IMR-90 (cell line): ENCODE data around the gene SPPL2C. TPM values are rescaled to one million over a fixed set of nuclear protein-coding genes. Genes with fewer than 3 reads are reported as not detected.

Experiments used
- ATAC-seq: fragments of 200-7000 bp; cut with Tn5 transposase; 2 replicates; pipeline ENCODE4 v1.9.1; 2020; ENCODE audit warnings: low read depth, mild to moderate bottlenecking, moderate library complexity
- BruUV-seq: library from RNA; stranded (reverse); fragments of 400-500 nt; replicated peaks from 2 replicates; lab custom pipeline; 2021; lab: Mats Ljungman, UMichigan
- CTCF ChIA-PET: fragments of 300-600 bp; formaldehyde crosslinking; extraction: SDS; loops from one replicate; lab custom pipeline; 2021; ENCODE audit warnings: antibody characterized with exemption; lab: Yijun Ruan, JAX
- POLR2A ChIA-PET: fragments of 300-600 bp; sonication (Branson Sonifier 250); formaldehyde crosslinking; loops from one replicate; lab custom pipeline; 2022; ENCODE audit warnings: antibody characterized with exemption; ENCODE audit not compliant: unreplicated experiment; lab: Charles Lee
- DNase-seq: peaks from one replicate; pipeline ENCODE4 v3.0.0; 2013
- H2AFZ ChIP-seq: replicated peaks from 2 replicates; pipeline ENCODE3; 2013; ENCODE audit warnings: low read length, mild to moderate bottlenecking; ENCODE audit not compliant: poor library complexity
- H2AK5ac ChIP-seq: 2 replicates; pipeline ENCODE4 v1.6.1; 2013; ENCODE audit warnings: low read depth, low read length, inconsistent platforms
- H2AK9ac ChIP-seq: replicated peaks from 2 replicates; pipeline ENCODE3; 2013; ENCODE audit warnings: mild to moderate bottlenecking, low read depth, low read length, moderate library complexity; ENCODE audit not compliant: poor library complexity
- H2BK120ac ChIP-seq: 2 replicates; pipeline ENCODE4 v1.6.1; 2013; ENCODE audit warnings: low read depth, low read length, inconsistent platforms
- H2BK15ac ChIP-seq: 3 replicates; pipeline ENCODE4 v1.6.1; 2013; ENCODE audit warnings: low read depth, low read length, inconsistent platforms
- H2BK20ac ChIP-seq: 2 replicates; pipeline ENCODE4 v1.6.1; 2013; ENCODE audit warnings: low read depth, mild to moderate bottlenecking, inconsistent platforms, low read length, moderate library complexity
- H2BK5ac ChIP-seq: 2 replicates; pipeline ENCODE4 v1.6.1; 2013; ENCODE audit warnings: mild to moderate bottlenecking, low read depth, low read length, inconsistent platforms; ENCODE audit not compliant: poor library complexity, severe bottlenecking
- H3K14ac ChIP-seq: replicated peaks from 2 replicates; pipeline ENCODE4 v1.6.1; 2013; ENCODE audit warnings: low read depth, low read length, inconsistent platforms
- H3K18ac ChIP-seq: 2 replicates; pipeline ENCODE4 v1.6.1; 2013; ENCODE audit warnings: low read depth, low read length, control low read depth
- H3K23ac ChIP-seq: 2 replicates; pipeline ENCODE4 v1.6.1; 2013; ENCODE audit warnings: low read depth, low read length, inconsistent platforms
- H3K27ac ChIP-seq: 2 replicates; pipeline ENCODE4 v1.5.1; 2013; ENCODE audit warnings: mild to moderate bottlenecking, control low read depth, low read length; ENCODE audit not compliant: insufficient read depth
- H3K27me3 ChIP-seq: 2 replicates; pipeline ENCODE4 v1.6.1; 2013; ENCODE audit warnings: low read length; ENCODE audit not compliant: control insufficient read depth, insufficient read depth
- H3K36me3 ChIP-seq: 2 replicates; pipeline ENCODE4 v1.6.1; 2013; ENCODE audit warnings: low read length, mixed read lengths; ENCODE audit not compliant: control insufficient read depth, insufficient read depth
- H3K4ac ChIP-seq: 2 replicates; pipeline ENCODE4 v1.6.1; 2013; ENCODE audit warnings: low read depth, low read length, inconsistent platforms
- H3K4me1 ChIP-seq: 2 replicates; pipeline ENCODE4 v1.6.1; 2013; ENCODE audit warnings: low read length, mixed read lengths; ENCODE audit not compliant: control insufficient read depth, insufficient read depth
- H3K4me2 ChIP-seq: 2 replicates; pipeline ENCODE4 v1.6.1; 2013; ENCODE audit warnings: low read depth, mild to moderate bottlenecking, control low read depth, low read length, moderate library complexity
- H3K4me3 ChIP-seq: 2 replicates; pipeline ENCODE4 v1.5.1; 2013; ENCODE audit warnings: low read depth, mild to moderate bottlenecking, control low read depth, low read length, moderate library complexity; ENCODE audit not compliant: insufficient read depth
- H3K56ac ChIP-seq: 2 replicates; pipeline ENCODE4 v1.6.1; 2013; ENCODE audit warnings: low read length, inconsistent platforms; ENCODE audit not compliant: insufficient read depth; ENCODE audit errors: extremely low read depth
- H3K79me1 ChIP-seq, 2 experiments: 2 replicates each; pipeline ENCODE4 v1.6.1; 2013; ENCODE audit warnings: low read length in 2 of 2, inconsistent platforms in 1 of 2, low read depth in 1 of 2
- H3K9ac ChIP-seq: 2 replicates; pipeline ENCODE4 v1.6.1; 2013; ENCODE audit warnings: low read depth, low read length, control low read depth
- H3K9me1 ChIP-seq: 2 replicates; pipeline ENCODE4 v1.6.1; 2013; ENCODE audit warnings: low read length, inconsistent platforms; ENCODE audit not compliant: insufficient read depth
- H3K9me3 ChIP-seq: 2 replicates; pipeline ENCODE4 v1.6.1; 2013; ENCODE audit warnings: low read length; ENCODE audit not compliant: control insufficient read depth, insufficient read depth
- H4K20me1 ChIP-seq: 2 replicates; pipeline ENCODE4 v1.6.1; 2013; ENCODE audit warnings: low read length, inconsistent platforms; ENCODE audit not compliant: insufficient read depth
- H4K5ac ChIP-seq: 2 replicates; pipeline ENCODE4 v1.6.1; 2013; ENCODE audit warnings: mild to moderate bottlenecking, low read depth, low read length, control low read depth
- H4K8ac ChIP-seq, 2 experiments: 2 replicates each; pipeline ENCODE4 v1.6.1; 2013; ENCODE audit warnings: low read depth in 2 of 2, low read length in 2 of 2, control low read depth in 1 of 2, inconsistent platforms in 1 of 2
- H4K91ac ChIP-seq: 2 replicates; pipeline ENCODE4 v1.6.1; 2013; ENCODE audit warnings: low read depth, low read length, inconsistent platforms; ENCODE audit not compliant: insufficient read depth
- CHD1 ChIP-seq: IDR thresholded peaks from 2 replicates; pipeline ENCODE4 v1.6.1; 2012; ENCODE audit warnings: low read depth, low read length, improper control_type of control experiment
- FOS ChIP-seq: fragments of 150-350 bp; IDR thresholded peaks from 2 replicates; pipeline ENCODE4 v1.6.1; 2016; ENCODE audit warnings: low read depth, low read length
- MAFK ChIP-seq: IDR thresholded peaks from 2 replicates; pipeline ENCODE4 v1.6.1; 2012; ENCODE audit warnings: low read depth, low read length, improper control_type of control experiment
- MAZ ChIP-seq: IDR thresholded peaks from 2 replicates; pipeline ENCODE4 v1.6.1; 2012; ENCODE audit warnings: low read depth, mild to moderate bottlenecking, low read length, improper control_type of control experiment, moderate library complexity, borderline replicate concordance
- MXI1 ChIP-seq: IDR thresholded peaks from 2 replicates; pipeline ENCODE4 v1.6.1; 2012; ENCODE audit warnings: low read depth, mild to moderate bottlenecking, low read length, moderate library complexity, borderline replicate concordance
- NFE2L2 ChIP-seq: fragments of 150-350 bp; IDR thresholded peaks from 2 replicates; pipeline ENCODE4 v1.6.1; 2016; ENCODE audit warnings: low read depth, mild to moderate bottlenecking, low read length
- POLR2A ChIP-seq: IDR thresholded peaks from 2 replicates; pipeline ENCODE4 v1.6.1; 2012; ENCODE audit warnings: mild to moderate bottlenecking, low read depth, low read length
- RAD21 ChIP-seq: IDR thresholded peaks from 2 replicates; pipeline ENCODE4 v1.6.1; 2012; ENCODE audit warnings: low read length, improper control_type of control experiment
- RCOR1 ChIP-seq: IDR thresholded peaks from 2 replicates; pipeline ENCODE4 v1.6.1; 2012; ENCODE audit warnings: mild to moderate bottlenecking, low read length, improper control_type of control experiment; ENCODE audit not compliant: insufficient replicate concordance
- RFX5 ChIP-seq: IDR thresholded peaks from 2 replicates; pipeline ENCODE4 v1.8.0; 2012; ENCODE audit warnings: low read depth, mild to moderate bottlenecking, low read length, moderate library complexity
- SMC3 ChIP-seq: fragments of 150-350 bp; IDR thresholded peaks from 2 replicates; pipeline ENCODE4 v1.6.1; 2016; ENCODE audit warnings: low read depth, mild to moderate bottlenecking, antibody characterized with exemption, low read length, moderate library complexity
- WGBS, 2 experiments: methylation state at CpG; one replicate each; pipeline versions ENCODE4 v1.1.5 to v1.1.7; 2013; ENCODE audit warnings: missing lambda C conversion rate in 2 of 2; ENCODE audit not compliant: insufficient read length in 1 of 2; ENCODE audit errors: extremely low coverage in 2 of 2; 5-methylcytosine and 5-hydroxymethylcytosine counted together
- dilution Hi-C: fragments of 300-500 bp; cut with HindIII; formaldehyde crosslinking; loops from one replicate; pipeline ENCODE4 v1.14.3; 2018; ENCODE audit warnings: low sequenced_read_pairs; ENCODE audit not compliant: unreplicated experiment
- in situ Hi-C: fragments of 300-500 bp; cut with MboI; formaldehyde crosslinking; loops from 3 replicates; pipeline ENCODE4 v1.14.3; 2019; ENCODE audit warnings: low sequenced_read_pairs, inconsistent platforms, mixed read lengths
- intact Hi-C: fragments of 100-400 bp; cut with micrococcal nuclease; formaldehyde crosslinking; loops from 2 replicates; pipeline ENCODE4 v1.10.0; 2022
- polyA plus RNA-seq, 3 experiments: library from polyadenylated mRNA; depleted of rRNA; stranded (reverse); fragments of >200 nt; gene quantifications; 2 replicates each; pipeline ENCODE4 v1.2.3, GENCODE V29; 2012; ENCODE audit warnings: low replicate concordance in 1 of 3
- total RNA-seq: library from RNA; depleted of rRNA; stranded (reverse); fragments of >200 nt; gene quantifications from 2 replicates; pipeline ENCODE4 v1.2.3, GENCODE V29; 2012
- TF ChIP-seq, protein P1 (sequence below): conservative IDR thresholded peaks from 2 replicates; pipeline ENCODE4 v1.5.1; 2012; ENCODE audit warnings: mild to moderate bottlenecking, low read depth, low read length, improper control_type of control experiment
- TF ChIP-seq, protein P2 (sequence below): fragments of 150-350 bp; IDR thresholded peaks from 2 replicates; pipeline ENCODE4 v1.6.1; 2017; ENCODE audit warnings: mild to moderate bottlenecking, antibody characterized with exemption, low read length, low read depth

Gene SPPL2C
- total and polyA plus RNA-seq, 2 of the 4 experiments (the other 2 are of a cell fraction) = not detected

DNA sequence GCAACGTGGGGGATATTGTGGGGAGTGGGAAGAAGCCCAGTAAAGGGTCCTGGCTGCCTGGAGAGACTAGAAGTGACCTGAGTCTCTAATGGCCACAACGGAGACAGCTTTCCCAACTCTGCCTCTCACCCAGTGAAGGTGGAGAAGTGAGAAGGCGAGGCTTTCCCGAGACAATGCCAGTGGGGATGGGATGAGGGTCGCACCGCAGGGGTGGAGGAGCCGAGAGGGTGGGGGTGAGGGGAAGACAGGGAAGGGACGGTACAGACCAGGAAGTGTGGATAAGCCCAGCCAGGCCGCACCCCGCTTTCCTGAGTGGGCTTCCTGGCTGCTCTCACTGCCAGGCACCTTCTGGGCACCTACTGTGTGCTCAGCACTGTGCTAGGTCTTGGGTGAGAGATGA, 7.5 kb upstream of the SPPL2C start:
- Histone ChIP-seq H3K79me1 (no peaks in the 10 kb centered on the region), H3K27me3 (peaks cover 16% of the 10 kb centered on the region), H2AK9ac (no peak overlapping the region), H3K9ac (no peak overlapping the region), H3K14ac (no peak overlapping the region), H3K18ac (no peak overlapping the region), H3K9me1 (no peaks in the 10 kb centered on the region), H4K91ac (no peak overlapping the region), H2AFZ (no peak overlapping the region), H2AK5ac (no peak overlapping the region), H3K4me3 (no peak overlapping the region), H2BK120ac (no peak overlapping the region), H3K27ac (no peak overlapping the region), H4K8ac (no peak overlapping the region), H3K56ac (no peak overlapping the region), H4K5ac (no peak overlapping the region), H3K4me2 (no peak overlapping the region), H2BK20ac (no peak overlapping the region), H4K20me1 (no peaks in the 10 kb centered on the region), H2BK15ac (no peak overlapping the region), H3K4me1 (no peaks in the 10 kb centered on the region), H3K4ac (no peak overlapping the region), H3K9me3 (no peaks in the 10 kb centered on the region), H2BK5ac (no peak overlapping the region), H3K23ac (no peak overlapping the region), H3K36me3 (no peaks in the 10 kb centered on the region)
- ATAC-seq = no peak
- no peak for TF ChIP-seq POLR2A
- TF ChIP-seq, protein P1, sequence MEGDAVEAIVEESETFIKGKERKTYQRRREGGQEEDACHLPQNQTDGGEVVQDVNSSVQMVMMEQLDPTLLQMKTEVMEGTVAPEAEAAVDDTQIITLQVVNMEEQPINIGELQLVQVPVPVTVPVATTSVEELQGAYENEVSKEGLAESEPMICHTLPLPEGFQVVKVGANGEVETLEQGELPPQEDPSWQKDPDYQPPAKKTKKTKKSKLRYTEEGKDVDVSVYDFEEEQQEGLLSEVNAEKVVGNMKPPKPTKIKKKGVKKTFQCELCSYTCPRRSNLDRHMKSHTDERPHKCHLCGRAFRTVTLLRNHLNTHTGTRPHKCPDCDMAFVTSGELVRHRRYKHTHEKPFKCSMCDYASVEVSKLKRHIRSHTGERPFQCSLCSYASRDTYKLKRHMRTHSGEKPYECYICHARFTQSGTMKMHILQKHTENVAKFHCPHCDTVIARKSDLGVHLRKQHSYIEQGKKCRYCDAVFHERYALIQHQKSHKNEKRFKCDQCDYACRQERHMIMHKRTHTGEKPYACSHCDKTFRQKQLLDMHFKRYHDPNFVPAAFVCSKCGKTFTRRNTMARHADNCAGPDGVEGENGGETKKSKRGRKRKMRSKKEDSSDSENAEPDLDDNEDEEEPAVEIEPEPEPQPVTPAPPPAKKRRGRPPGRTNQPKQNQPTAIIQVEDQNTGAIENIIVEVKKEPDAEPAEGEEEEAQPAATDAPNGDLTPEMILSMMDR = no peak
- TF ChIP-seq NFE2L2 = no peak
- TF ChIP-seq RCOR1 = no peak
- no peak for TF ChIP-seq SMC3
- no peak for TF ChIP-seq MAZ
- TF ChIP-seq CHD1 = no peak
- TF ChIP-seq, protein P2, sequence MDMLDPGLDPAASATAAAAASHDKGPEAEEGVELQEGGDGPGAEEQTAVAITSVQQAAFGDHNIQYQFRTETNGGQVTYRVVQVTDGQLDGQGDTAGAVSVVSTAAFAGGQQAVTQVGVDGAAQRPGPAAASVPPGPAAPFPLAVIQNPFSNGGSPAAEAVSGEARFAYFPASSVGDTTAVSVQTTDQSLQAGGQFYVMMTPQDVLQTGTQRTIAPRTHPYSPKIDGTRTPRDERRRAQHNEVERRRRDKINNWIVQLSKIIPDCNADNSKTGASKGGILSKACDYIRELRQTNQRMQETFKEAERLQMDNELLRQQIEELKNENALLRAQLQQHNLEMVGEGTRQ = no peak
- no peak for TF ChIP-seq FOS
- no peak for TF ChIP-seq MXI1
- TF ChIP-seq RFX5 = no peak
- TF ChIP-seq RAD21 = no peak
- no peak for TF ChIP-seq MAFK
- intact Hi-C loops = loop anchor here (10.0 kb wide), 1 partner anchor 622 kb away; no protein-coding TSS in a partner anchor
- dilution Hi-C loops = no loop called here
- no CpG with 5 or more reads among the region's 10 CpGs for WGBS, 2 experiments
- in situ Hi-C loops = loop anchor here (25.0 kb wide), 1 partner anchor 425 kb away; no protein-coding TSS in a partner anchor
- ChIA-PET CTCF (no interaction called here), POLR2A (no interaction called here)
- no peak for DNase-seq
- no TSS peak for BruUV-seq
